SW480 (cell line): Measurements from ENCODE around the gene SORL1.

Source experiments
- DNase-seq: peaks from one replicate; pipeline ENCODE4 v3.0.0-alpha.2; 2016; ENCODE audit warnings: low spot score

Gene SORL1

GRCh38 chr11:121451178-121451985, 732 bp upstream of the SORL1 start:
- DNase-seq: peak; percentile 88

GRCh38 chr11:121452609-121453150, 566 bp downstream of the SORL1 start, which contains the start of gene SORL1-AS1:
Gene SORL1-AS1, minus strand, starts transcription at chr11:121452967.
- DNase-seq: peak; percentile 53

- no peak for DNase-seq
Observed at GRCh38 chr11:121453589-121454299, 1.6 kb downstream of the SORL1 start.

- DNase-seq: no peak
Observed at GRCh38 chr11:121455115-121455514, 3.0 kb downstream of the SORL1 start.

- DNase-seq: no peak
Observed at GRCh38 chr11:121456151-121456550, 4.0 kb downstream of the SORL1 start.

GRCh38 chr11:121456816-121457431, 4.8 kb downstream of the SORL1 start:
- DNase-seq: no peak

- no peak for DNase-seq
Observed at GRCh38 chr11:121458551-121458950, 6.4 kb downstream of the SORL1 start.

- DNase-seq: no peak
Observed at GRCh38 chr11:121459413-121460017, 7.4 kb downstream of the SORL1 start.

- peak; percentile 16 for DNase-seq
Observed at GRCh38 chr11:121460941-121461514, 8.9 kb downstream of the SORL1 start.

- no peak for DNase-seq
Observed at GRCh38 chr11:121461843-121462242, 9.7 kb downstream of the SORL1 start.

GRCh38 chr11:121463689-121464335, 11.7 kb downstream of the SORL1 start:
- DNase-seq: no peak

- DNase-seq: peak; percentile 94
Observed at GRCh38 chr11:121464352-121464946, 12.3 kb downstream of the SORL1 start.

GRCh38 chr11:121465709-121466062, 13.6 kb downstream of the SORL1 start:
- no peak for DNase-seq

GRCh38 chr11:121466063-121466794, 14.1 kb downstream of the SORL1 start:
- DNase-seq: peak; percentile 98

- DNase-seq: no peak
Observed at GRCh38 chr11:121467471-121467870, 15.4 kb downstream of the SORL1 start.

GRCh38 chr11:121467965-121468364, 15.9 kb downstream of the SORL1 start:
- DNase-seq: no peak

- DNase-seq: no peak
Observed at GRCh38 chr11:121469910-121470309, 17.8 kb downstream of the SORL1 start.

- no peak for DNase-seq
Observed at GRCh38 chr11:121471167-121471566, 19.1 kb downstream of the SORL1 start.

- DNase-seq: no peak
Observed at GRCh38 chr11:121472312-121472711, 20.2 kb downstream of the SORL1 start.

GRCh38 chr11:121473064-121473777, 21.1 kb downstream of the SORL1 start:
- DNase-seq: peak; percentile 14
